Measurements from ENCODE around the gene RAB7B. TPM values are rescaled to one million over a fixed set of nuclear protein-coding genes. Genes with fewer than 3 reads are reported as not detected.

Gene RAB7B
- total RNA-seq, 2 donors from 2014 or later: 4.8 to 5.1 TPM

GRCh38 chr1:205943245-205943644 is 60.0 kb downstream of the RAB7B start, which contains the start of gene SLC26A9:
TSS of gene SLC26A9 (minus strand) at chr1:205943456. CDS start at chr1:205935820, 7,636 bp downstream.
- Histone ChIP-seq H3K27me3 (no peaks in the 10 kb centered on the region), H3K36me3 (no peaks in the 10 kb centered on the region), H3K4me3 (no peak within 1 kb of the TSS), H3K4me1 (peaks cover 0 to 13% of the 10 kb centered on the region in 2 donors), H3K9me3 (no peaks in the 10 kb centered on the region), H3K27ac (no peak within 1 kb of the TSS)
- TF ChIP-seq, protein P1, sequence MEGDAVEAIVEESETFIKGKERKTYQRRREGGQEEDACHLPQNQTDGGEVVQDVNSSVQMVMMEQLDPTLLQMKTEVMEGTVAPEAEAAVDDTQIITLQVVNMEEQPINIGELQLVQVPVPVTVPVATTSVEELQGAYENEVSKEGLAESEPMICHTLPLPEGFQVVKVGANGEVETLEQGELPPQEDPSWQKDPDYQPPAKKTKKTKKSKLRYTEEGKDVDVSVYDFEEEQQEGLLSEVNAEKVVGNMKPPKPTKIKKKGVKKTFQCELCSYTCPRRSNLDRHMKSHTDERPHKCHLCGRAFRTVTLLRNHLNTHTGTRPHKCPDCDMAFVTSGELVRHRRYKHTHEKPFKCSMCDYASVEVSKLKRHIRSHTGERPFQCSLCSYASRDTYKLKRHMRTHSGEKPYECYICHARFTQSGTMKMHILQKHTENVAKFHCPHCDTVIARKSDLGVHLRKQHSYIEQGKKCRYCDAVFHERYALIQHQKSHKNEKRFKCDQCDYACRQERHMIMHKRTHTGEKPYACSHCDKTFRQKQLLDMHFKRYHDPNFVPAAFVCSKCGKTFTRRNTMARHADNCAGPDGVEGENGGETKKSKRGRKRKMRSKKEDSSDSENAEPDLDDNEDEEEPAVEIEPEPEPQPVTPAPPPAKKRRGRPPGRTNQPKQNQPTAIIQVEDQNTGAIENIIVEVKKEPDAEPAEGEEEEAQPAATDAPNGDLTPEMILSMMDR (IDR thresholded peaks at IDR 0.05): no peak
- no peak for DNase-seq (ENCODE audit: low spot score)

DNA sequence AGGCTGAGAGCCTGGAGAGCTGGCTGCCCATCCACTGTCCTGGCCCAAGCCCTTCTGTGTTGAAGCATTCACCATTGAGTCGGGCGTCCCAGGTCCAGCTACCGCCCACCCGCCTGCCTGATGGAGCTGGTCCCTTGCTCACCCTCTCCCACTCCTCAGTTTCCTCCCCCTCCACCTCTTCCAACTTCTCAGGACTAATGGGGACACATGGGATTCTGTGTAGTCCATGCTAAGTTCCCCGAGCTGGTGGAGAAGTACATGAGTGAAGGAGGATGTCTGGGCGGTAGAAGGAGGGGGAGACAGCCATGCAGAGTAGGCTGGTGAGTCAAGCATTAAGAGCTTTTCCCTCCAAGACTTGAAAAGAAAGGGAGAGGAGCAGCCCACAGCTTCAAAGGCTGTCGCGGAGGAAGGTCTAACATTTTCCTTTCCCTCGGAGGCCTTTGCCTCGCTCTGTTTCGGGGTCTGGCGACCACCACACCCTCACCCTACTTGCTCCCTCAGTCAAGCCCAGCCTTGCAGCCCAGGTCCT is 60.5 kb downstream of the RAB7B start:
- TF ChIP-seq, protein P1 (IDR thresholded peaks at IDR 0.05): no peak
- H3K27me3 ChIP-seq: no peaks in the 10 kb centered on the region
- no peak overlapping the region for H3K4me3 ChIP-seq
- no peaks in the 10 kb centered on the region for H3K9me3 ChIP-seq
- no peaks in the 10 kb centered on the region for H3K36me3 ChIP-seq
- peaks cover 0 to 13% of the 10 kb centered on the region in 2 donors for H3K4me1 ChIP-seq
- DNase-seq (ENCODE audit: low spot score): no peak
- H3K27ac ChIP-seq: no peak overlapping the region

DNA sequence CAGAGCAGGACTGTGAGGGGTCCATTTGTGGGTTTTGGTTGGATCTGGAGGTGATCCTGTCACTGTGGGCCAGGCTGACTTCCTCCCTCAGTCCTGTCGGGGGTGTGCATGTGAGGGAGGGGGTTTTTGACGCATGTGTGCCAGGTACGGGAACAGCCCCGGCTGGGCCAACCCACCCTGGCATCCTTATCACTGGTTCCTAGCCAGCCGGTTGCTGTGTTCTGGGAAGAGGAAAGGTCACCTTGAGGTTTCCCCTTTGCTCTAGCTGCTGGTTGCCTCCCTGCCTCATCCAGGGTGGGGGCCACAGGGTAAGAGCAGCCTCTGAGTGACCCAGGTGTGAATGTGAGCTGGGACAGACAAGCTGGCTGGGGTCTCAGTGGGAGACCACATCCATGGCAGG is 62.5 kb downstream of the RAB7B start:
- H3K36me3 ChIP-seq: no peaks in the 10 kb centered on the region
- H3K27ac ChIP-seq: no peak overlapping the region
- no peak overlapping the region for H3K4me3 ChIP-seq
- no peaks in the 10 kb centered on the region for H3K9me3 ChIP-seq
- H3K27me3 ChIP-seq: no peaks in the 10 kb centered on the region
- H3K4me1 ChIP-seq: peaks cover 0 to 13% of the 10 kb centered on the region in 2 donors
- TF ChIP-seq, protein P1 (IDR thresholded peaks at IDR 0.05): no peak
- no peak for DNase-seq (ENCODE audit: low spot score)

GRCh38 chr1:205939690-205940330 is 63.4 kb downstream of the RAB7B start:
- Histone ChIP-seq H3K4me1 (peaks cover 0 to 13% of the 10 kb centered on the region in 2 donors), H3K27me3 (no peaks in the 10 kb centered on the region), H3K36me3 (no peaks in the 10 kb centered on the region), H3K9me3 (no peaks in the 10 kb centered on the region), H3K27ac (no peak overlapping the region), H3K4me3 (no peak overlapping the region)
- DNase-seq (ENCODE audit: low spot score): no peak
- TF ChIP-seq, protein P1 (IDR thresholded peaks at IDR 0.05): no peak

GRCh38 chr1:205938682-205939081 is 64.5 kb downstream of the RAB7B start:
- no peaks in the 10 kb centered on the region for H3K9me3 ChIP-seq
- H3K4me1 ChIP-seq: peaks cover 0 to 13% of the 10 kb centered on the region in 2 donors
- H3K27me3 ChIP-seq: no peaks in the 10 kb centered on the region
- no peak for DNase-seq (ENCODE audit: low spot score)
- no peak overlapping the region for H3K4me3 ChIP-seq
- TF ChIP-seq, protein P1 (IDR thresholded peaks at IDR 0.05): no peak
- no peaks in the 10 kb centered on the region for H3K36me3 ChIP-seq
- no peak overlapping the region for H3K27ac ChIP-seq

Data from right atrium auricular region (tissue), 2 donors.